ENCODE measurements around the gene RAB30.

DNA sequence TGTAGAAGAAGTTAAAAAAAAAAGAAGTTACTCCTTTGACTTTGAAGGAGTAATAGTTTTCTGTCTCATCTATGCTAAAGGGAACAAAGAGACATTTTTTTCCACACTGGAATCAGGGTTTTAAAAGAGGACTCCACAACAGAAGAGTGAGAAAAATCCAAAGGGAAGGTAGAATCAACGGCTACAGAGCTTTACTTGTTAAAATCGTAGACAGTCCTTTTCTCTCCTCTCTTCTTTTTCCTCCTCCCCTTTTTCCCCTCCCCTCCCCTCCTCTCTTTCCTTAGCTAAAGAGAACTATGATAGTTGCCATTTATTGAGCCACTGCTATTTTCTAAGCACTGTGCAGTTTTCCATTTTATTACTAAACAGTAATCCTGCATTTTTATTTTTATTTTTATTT, 141.0 kb downstream of the RAB30 start:
- TF ChIP-seq, protein P1, sequence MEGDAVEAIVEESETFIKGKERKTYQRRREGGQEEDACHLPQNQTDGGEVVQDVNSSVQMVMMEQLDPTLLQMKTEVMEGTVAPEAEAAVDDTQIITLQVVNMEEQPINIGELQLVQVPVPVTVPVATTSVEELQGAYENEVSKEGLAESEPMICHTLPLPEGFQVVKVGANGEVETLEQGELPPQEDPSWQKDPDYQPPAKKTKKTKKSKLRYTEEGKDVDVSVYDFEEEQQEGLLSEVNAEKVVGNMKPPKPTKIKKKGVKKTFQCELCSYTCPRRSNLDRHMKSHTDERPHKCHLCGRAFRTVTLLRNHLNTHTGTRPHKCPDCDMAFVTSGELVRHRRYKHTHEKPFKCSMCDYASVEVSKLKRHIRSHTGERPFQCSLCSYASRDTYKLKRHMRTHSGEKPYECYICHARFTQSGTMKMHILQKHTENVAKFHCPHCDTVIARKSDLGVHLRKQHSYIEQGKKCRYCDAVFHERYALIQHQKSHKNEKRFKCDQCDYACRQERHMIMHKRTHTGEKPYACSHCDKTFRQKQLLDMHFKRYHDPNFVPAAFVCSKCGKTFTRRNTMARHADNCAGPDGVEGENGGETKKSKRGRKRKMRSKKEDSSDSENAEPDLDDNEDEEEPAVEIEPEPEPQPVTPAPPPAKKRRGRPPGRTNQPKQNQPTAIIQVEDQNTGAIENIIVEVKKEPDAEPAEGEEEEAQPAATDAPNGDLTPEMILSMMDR (IDR thresholded peaks at IDR 0.05): no peak
- TF ChIP-seq POLR2A (IDR thresholded peaks at IDR 0.05): no peak
